Measurements from ENCODE around the gene KLHDC7A. TPM values are rescaled to one million over a fixed set of nuclear protein-coding genes. Genes with fewer than 3 reads are reported as not detected.

The KLHDC7A gene
- total and polyA plus RNA-seq, 2 experiments from 2014 or later = 2.2 to 2.3 TPM

DNA sequence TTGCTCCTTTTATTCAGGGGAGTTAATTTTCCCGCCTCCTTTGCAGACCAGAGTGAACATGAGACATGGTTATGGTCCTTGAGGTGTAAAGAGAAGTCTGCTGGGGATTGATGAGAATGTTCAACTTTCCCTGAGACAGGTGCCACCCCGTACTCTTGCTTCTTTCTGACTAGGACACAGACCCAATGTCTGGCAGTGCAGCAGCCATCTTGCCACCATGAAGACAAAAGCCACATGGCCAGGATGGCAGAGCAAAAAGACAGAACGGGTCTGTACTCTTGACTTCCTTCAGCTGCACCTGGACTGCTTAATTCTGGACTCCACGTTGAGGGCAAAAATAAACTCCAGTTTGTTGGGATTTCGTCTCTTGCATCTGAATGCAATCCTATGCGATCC lies 54.1 kb downstream of the KLHDC7A start:
- Histone ChIP-seq H3K27me3 (peaks cover 37% of the 10 kb centered on the region), H3K9me3 (ENCODE audit: low read depth) (no peaks in the 10 kb centered on the region), H3K9me2 (replicated peaks; ENCODE audit: insufficient read depth) (no peaks in the 10 kb centered on the region), H3K79me2 (no peaks in the 10 kb centered on the region), H3K4me3 (no peak overlapping the region), H3K4me1 (ENCODE audit: insufficient read depth) (no peaks in the 10 kb centered on the region), H3K36me3 (replicated peaks; ENCODE audit: insufficient read depth, low read depth) (no peaks in the 10 kb centered on the region), H2AFZ (no peak overlapping the region), H4K20me1 (ENCODE audit: insufficient read depth, poor library complexity, severe bottlenecking) (no peaks in the 10 kb centered on the region), H3K4me2 (no peak overlapping the region), H3K27ac (no peak overlapping the region)
- DNase-seq (ENCODE audit: low spot score) = no peak
- TF ChIP-seq, protein P1, sequence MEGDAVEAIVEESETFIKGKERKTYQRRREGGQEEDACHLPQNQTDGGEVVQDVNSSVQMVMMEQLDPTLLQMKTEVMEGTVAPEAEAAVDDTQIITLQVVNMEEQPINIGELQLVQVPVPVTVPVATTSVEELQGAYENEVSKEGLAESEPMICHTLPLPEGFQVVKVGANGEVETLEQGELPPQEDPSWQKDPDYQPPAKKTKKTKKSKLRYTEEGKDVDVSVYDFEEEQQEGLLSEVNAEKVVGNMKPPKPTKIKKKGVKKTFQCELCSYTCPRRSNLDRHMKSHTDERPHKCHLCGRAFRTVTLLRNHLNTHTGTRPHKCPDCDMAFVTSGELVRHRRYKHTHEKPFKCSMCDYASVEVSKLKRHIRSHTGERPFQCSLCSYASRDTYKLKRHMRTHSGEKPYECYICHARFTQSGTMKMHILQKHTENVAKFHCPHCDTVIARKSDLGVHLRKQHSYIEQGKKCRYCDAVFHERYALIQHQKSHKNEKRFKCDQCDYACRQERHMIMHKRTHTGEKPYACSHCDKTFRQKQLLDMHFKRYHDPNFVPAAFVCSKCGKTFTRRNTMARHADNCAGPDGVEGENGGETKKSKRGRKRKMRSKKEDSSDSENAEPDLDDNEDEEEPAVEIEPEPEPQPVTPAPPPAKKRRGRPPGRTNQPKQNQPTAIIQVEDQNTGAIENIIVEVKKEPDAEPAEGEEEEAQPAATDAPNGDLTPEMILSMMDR (IDR thresholded peaks at IDR 0.05; ENCODE audit: poor library complexity) = no peak
- TF ChIP-seq EZH2 (IDR thresholded peaks at IDR 0.05; ENCODE audit: borderline replicate concordance) (no peak), EZH2phosphoT487 (IDR thresholded peaks at IDR 0.05; ENCODE audit: low read depth, severe bottlenecking, unreplicated experiment) (no peak)
- 84% methylated on average over 6 of the region's 6 CpGs for WGBS (ENCODE audit: low lambda C conversion rate, missing lambda C conversion rate)

Small RNA genes lying within 50 kb of the gene (small RNA-seq; reads per million reads assigned to genes)
- gene DYNLL1P3 = not detected

Other genes with a start within 250 kb of the KLHDC7A start
- not detected in 2 replicates for gene PAX7, start 149.9 kb downstream of the KLHDC7A start, total RNA-seq
- gene PAX7, start 149.9 kb downstream of the KLHDC7A start, polyA plus RNA-seq = not detected in 2 replicates

Measured in hepatocyte (in vitro differentiated cells).